Psoas muscle (tissue), 8 donors: Measurements from ENCODE around the gene LUC7L. TPM values are rescaled to one million over a fixed set of nuclear protein-coding genes. Genes with fewer than 3 reads are reported as not detected.

ENCODE experiments used
- ATAC-seq, 4 donors: fragments of 200-7000 bp; cut with Tn5 transposase; one replicate each; pipeline ENCODE4 v1.9.1; 2020; ENCODE audit warnings: moderate library complexity in 3 of 4, mild to moderate bottlenecking in 2 of 4
- DNase-seq, 2 donors: peaks; one replicate each; pipeline ENCODE4 v3.0.0-alpha.2; 2020
- H3K27ac ChIP-seq: fragments of 200-600 bp; one replicate; pipeline ENCODE4 v1.8.0; 2022
- H3K27me3 ChIP-seq, 3 donors: fragments of 200-600 bp in 1 of 3; one replicate each; pipeline versions ENCODE4 v1.6.1 to v1.8.0; 2013 to 2022; ENCODE audit warnings: low read length in 2 of 3, mild to moderate bottlenecking in 2 of 3, moderate library complexity in 1 of 3; ENCODE audit not compliant: insufficient read depth in 3 of 3
- H3K36me3 ChIP-seq, 2 donors: fragments of 200-600 bp in 1 of 2; one replicate each; pipeline versions ENCODE4 v1.6.1 to v1.8.0; 2013 to 2022; ENCODE audit warnings: low read depth in 1 of 2, mild to moderate bottlenecking in 1 of 2, moderate library complexity in 1 of 2; ENCODE audit not compliant: insufficient read depth in 1 of 2
- H3K4me1 ChIP-seq: fragments of 200-600 bp; one replicate; pipeline ENCODE4 v1.8.0; 2022
- H3K4me3 ChIP-seq: fragments of 200-600 bp; one replicate; pipeline ENCODE4 v1.8.0; 2022; ENCODE audit warnings: mild to moderate bottlenecking
- H3K9me3 ChIP-seq: fragments of 200-600 bp; one replicate; pipeline ENCODE4 v1.8.0; 2022
- CTCF ChIP-seq: fragments of 200-600 bp; IDR thresholded peaks from one replicate; pipeline ENCODE4 v1.8.0; 2022; ENCODE audit warnings: antibody characterized with exemption
- WGBS, 3 donors: extraction: QIAGEN DNeasy Blood & Tissue Kit; methylation state at CpG; one replicate each; pipeline versions ENCODE4 v1.1.6 to v1.1.7; 2013; 5-methylcytosine and 5-hydroxymethylcytosine counted together
- intact Hi-C, 2 donors: fragments of 100-400 bp; cut with DNase I; formaldehyde crosslinking; loops; one replicate each; pipeline versions ENCODE4 v1.11.0 to v1.14.2; 2022
- polyA plus RNA-seq, 3 donors: library from polyadenylated mRNA; stranded (reverse); fragments of 200-250 nt; gene quantifications; one replicate each; pipeline ENCODE4 v1.2.3, GENCODE V29; 2013
- total RNA-seq, 4 donors: library from RNA; stranded (reverse); fragmentation: NEBNext Ultra II Directional in 2 of 4; extraction: Animal tissue kit (Norgen Biotek cat#: 25700) in 2 of 4; gene quantifications; one replicate each; pipeline versions ENCODE4 v1.2.1 to v1.2.4, GENCODE V29; 2021 to 2023
- donor health status: healthy with polysubstance abuse.
- donor health status: DM: no; HTN: no; CAD: no; lungs with moderate emphysema.
- donor health status: Bipolar disorder and iron deficiency.
- donor health status: healthy.
- donor health status: DM: yes; HTN: yes; CAD: no.
- donor health status: DM: no; HTN: no; CAD: no.
- donor health status: DM: no; HTN: no; CAD: no.
- donor health status: DM: yes; HTN: yes; CAD: no.

The LUC7L gene
- total and polyA plus RNA-seq, 7 donors: 23.8 to 58.9 (median 30.3) TPM

GRCh38 chr16:185213-185612 lies 44.0 kb downstream of the LUC7L start:
- DNase-seq (no peak), ATAC-seq (no peak)
- Histone ChIP-seq H3K4me3 (no peak overlapping the region), H3K4me1 (peaks cover 11% of the 10 kb centered on the region), H3K27ac (no peak overlapping the region), H3K9me3 (no peaks in the 10 kb centered on the region), H3K36me3 (peaks cover 13 to 31% of the 10 kb centered on the region in 2 donors), H3K27me3 (peaks cover 0 to 15% (median 2%) of the 10 kb centered on the region in 3 donors)
- intact Hi-C loops: no loop called here
- no peak for TF ChIP-seq CTCF
- 72 to 82% (median 81%) methylated on average over 13 of the region's 13 CpGs for WGBS, 3 donors

GRCh38 chr16:183005-183404 lies 46.2 kb downstream of the LUC7L start:
- no peak for TF ChIP-seq CTCF
- peaks cover 11% of the 10 kb centered on the region for H3K4me1 ChIP-seq
- intact Hi-C loops: no loop called here
- H3K9me3 ChIP-seq: no peaks in the 10 kb centered on the region
- ATAC-seq (no peak), DNase-seq (no peak)
- H3K4me3 ChIP-seq: no peak overlapping the region
- H3K27me3 ChIP-seq: peaks cover 0 to 37% (median 12%) of the 10 kb centered on the region in 3 donors
- peaks cover 5 to 9% of the 10 kb centered on the region in 2 donors for H3K36me3 ChIP-seq
- WGBS, 3 donors: 62 to 71% (median 68%) methylated on average over 7 of the region's 7 CpGs
- no peak overlapping the region for H3K27ac ChIP-seq

- TF ChIP-seq CTCF: peak; percentile 93
- intact Hi-C loops: loop anchor here (1.0 to 2.0 kb wide), 2 partner anchors 75 kb away; no protein-coding TSS in a partner anchor
- Histone ChIP-seq H3K27ac (no peak overlapping the region), H3K27me3 (peaks cover 0 to 48% (median 18%) of the 10 kb centered on the region in 3 donors), H3K36me3 (no peaks in the 10 kb centered on the region), H3K4me1 (peaks cover 11% of the 10 kb centered on the region), H3K4me3 (peak overlapping the region; percentile 49), H3K9me3 (no peaks in the 10 kb centered on the region)
- 5 to 8% (median 8%) methylated on average over 22 of the region's 22 CpGs for WGBS, 3 donors
- ATAC-seq (peak in 1 of 4 donors; percentile 16), DNase-seq (peak in 1 of 2 donors; percentile 85)
Measured at GRCh38 chr16:181565-182021, 47.7 kb downstream of the LUC7L start.

- no peak for TF ChIP-seq CTCF
- intact Hi-C loops: loop anchor here (1.0 to 2.0 kb wide), 2 partner anchors 74 to 75 kb away; no protein-coding TSS in a partner anchor
- peak overlapping the region; percentile 49 for H3K4me3 ChIP-seq
- ATAC-seq (peak; percentile 79 to 85 (median 84)), DNase-seq (peak in 1 of 2 donors; percentile 70)
- H3K4me1 ChIP-seq: peaks cover 11% of the 10 kb centered on the region
- no peak overlapping the region for H3K27ac ChIP-seq
- H3K27me3 ChIP-seq: peaks cover 0 to 48% (median 18%) of the 10 kb centered on the region in 3 donors
- 1% methylated on average over 54 to 89 of the region's 89 CpGs for WGBS, 3 donors
- H3K36me3 ChIP-seq: no peaks in the 10 kb centered on the region
- no peaks in the 10 kb centered on the region for H3K9me3 ChIP-seq
Measured at GRCh38 chr16:180681-181564, 48.3 kb downstream of the LUC7L start.
